DMS114 treated with DMSO at 0.1 percent for 48 hours (cell line): Measurements from ENCODE around the gene PRKAG2.
"Not testable (repeated sequence)": the region's sequence is repeated elsewhere in the genome, so short reads cannot be mapped to it uniquely, and the experiment has no call there.

Experiments used
- DNase-seq: peaks from one replicate; lab custom pipeline; 2025; ENCODE audit not compliant: unreplicated experiment; lab: John Stamatoyannopoulos, UW

PRKAG2 gene

DNA sequence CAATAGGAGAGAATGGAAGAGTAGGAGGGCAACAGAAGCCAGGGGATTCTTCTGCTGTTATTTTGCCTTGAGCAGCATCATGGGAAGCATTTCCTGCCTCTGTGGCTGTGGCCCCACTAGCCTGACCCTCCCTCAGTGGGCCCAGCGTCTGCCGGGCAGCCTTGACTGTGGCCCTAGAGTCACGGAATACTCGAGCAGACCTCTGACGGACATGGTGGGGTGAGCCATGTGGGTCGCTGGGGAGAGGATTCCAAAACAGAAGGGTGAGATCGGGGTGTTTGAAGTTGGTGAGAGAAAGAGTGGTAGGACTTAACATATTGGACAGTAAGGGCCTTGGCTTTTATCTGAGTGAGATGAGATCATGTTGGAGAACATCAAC, 8.3 kb upstream of the PRKAG2 start:
- DNase-seq, result no peak

DNA sequence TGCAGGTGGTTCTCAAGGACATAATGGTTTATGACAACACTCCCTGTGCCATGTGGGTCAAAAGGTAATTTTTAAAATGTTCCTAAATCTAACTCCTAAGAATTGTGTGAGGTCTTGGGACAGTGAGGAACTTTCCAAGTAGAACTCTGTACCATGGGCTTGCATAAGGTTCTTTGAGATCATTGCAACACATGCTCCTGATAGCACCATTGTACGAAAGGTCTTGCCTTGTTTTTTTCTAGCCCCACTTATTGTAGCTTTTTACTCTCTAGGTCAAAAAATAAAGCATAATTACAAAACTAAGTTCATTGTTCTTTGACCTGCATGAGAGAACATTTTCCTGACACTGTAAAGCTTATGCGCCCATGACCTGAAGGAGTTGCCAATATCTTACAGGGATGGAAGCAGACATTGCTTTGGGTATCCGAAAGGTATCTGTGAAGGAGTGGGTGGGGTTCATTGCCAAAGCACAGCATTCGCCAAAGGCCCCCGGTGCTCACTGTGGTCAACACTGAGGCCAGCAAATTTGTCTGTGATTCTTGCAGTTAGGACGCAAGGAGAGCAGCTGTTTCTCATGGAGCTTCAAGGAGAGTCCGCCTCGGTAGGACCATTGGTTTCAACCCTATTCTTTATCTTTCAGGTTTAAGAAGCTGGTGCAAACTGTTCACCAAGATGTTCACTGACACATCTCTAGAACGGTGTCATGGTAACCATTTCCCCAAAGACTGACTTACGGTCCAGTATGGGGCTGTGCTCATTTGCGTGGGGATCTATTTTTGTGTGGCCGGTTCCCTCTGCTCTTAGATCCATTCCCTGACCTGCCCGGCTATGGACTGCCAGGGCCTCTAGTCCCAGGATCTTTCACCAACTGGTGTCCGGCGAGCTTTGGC, 7.6 kb upstream of the PRKAG2 start:
- DNase-seq, result no peak

DNA sequence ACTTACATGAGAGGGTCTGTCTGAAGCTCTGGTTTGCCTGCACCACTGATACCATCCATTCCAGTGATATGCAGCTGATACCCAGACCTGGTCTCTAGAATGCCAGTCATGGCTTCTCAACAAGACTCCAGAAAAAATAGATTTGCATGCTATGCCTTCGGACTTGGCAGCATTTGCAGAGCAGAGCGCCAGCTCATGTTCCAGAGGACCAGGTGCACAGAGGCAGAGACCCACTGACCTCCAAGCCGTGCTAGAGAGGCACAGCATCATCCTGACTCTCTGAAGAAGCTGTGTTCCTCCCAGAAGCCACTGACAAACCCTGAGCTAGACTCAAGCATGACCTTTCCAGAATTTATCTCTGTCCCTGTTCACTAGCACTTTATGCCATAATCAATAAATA, 6.9 kb upstream of the PRKAG2 start:
- DNase-seq, result no peak

DNA sequence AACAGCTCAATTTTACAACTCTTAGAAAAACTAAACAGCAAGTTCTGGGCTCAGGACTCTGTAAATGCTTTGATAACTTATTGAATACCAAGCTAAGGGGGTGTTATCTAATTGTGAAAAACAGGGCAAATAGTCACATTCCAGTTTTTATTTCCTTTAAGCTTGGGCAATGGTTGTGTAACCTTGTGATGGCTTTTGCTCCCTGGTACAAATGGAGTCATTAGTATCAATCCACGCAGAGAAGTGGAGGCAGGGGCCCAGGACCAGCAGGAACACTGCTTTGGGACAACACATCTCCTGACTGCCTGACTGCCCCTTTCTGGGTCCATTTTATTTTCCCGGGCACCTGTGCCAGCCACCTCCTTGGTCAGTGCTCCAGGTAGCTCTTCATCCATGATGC, 5.8 kb upstream of the PRKAG2 start:
- no peak for DNase-seq

DNA sequence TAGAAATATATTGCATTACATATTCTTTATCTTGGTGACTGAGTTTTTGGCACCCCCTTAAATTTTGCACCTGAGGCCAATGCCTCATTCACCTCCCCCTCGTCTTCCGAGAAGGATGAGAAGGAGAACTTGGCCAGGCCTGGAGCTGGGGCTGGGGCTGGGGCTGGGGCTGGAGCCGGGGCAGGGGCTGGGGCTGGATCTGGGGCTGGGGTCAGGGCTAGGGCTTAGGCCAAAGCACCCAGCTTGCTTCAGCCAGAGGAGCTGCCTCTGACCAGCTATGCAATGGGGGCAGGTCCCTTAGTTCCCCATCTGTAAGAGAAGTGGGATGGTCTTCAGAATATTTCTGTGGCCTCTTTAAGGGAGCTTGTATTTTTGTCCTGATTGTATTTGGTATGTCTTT, 3.8 kb upstream of the PRKAG2 start:
- DNase-seq, result no peak

DNA sequence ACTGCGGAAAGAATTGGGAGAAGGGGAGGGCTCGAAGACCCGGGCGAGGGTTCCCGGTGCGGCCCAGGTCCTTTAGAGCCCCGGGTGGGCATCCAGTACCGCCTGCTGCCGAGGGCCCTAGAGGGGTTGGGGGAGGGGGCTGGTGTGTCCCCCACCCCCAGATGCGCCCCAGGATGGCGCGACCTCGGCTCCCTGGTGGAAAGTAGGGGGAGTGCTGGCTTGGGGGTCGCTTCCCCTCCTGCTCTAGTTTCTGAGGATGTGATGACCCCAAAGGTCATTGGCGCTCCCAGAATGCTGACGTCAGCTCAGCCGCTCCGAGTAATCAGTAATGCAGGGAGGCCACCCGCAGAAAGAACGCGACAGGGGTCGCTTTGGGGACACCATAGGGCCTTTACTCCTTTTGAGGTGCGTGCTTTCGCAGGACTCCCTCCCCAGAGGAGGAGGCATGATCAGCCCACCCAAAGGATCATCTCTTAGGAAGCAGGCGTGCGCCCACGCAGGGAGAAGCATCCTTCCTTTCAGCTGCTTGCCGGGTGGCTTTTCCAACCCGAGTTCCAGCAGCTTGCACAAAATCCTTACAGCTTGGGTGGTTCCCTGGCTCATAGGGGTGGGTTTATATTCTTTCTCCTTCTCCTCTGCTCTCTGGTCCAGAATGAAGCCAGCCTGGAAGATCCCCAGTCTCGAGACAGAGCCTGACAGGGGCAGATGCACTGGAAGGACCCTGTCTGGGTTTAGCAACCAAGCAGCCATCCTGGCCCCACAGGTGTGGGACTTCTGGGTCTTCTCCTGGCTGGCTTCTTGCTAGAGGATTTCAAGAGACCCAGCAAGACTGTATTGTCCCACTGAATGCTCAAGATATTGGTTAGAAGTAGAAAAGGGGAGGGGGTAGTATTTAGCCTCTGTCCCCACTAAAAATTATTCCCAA, 1.3 kb upstream of the PRKAG2 start:
- no peak for DNase-seq

DNA sequence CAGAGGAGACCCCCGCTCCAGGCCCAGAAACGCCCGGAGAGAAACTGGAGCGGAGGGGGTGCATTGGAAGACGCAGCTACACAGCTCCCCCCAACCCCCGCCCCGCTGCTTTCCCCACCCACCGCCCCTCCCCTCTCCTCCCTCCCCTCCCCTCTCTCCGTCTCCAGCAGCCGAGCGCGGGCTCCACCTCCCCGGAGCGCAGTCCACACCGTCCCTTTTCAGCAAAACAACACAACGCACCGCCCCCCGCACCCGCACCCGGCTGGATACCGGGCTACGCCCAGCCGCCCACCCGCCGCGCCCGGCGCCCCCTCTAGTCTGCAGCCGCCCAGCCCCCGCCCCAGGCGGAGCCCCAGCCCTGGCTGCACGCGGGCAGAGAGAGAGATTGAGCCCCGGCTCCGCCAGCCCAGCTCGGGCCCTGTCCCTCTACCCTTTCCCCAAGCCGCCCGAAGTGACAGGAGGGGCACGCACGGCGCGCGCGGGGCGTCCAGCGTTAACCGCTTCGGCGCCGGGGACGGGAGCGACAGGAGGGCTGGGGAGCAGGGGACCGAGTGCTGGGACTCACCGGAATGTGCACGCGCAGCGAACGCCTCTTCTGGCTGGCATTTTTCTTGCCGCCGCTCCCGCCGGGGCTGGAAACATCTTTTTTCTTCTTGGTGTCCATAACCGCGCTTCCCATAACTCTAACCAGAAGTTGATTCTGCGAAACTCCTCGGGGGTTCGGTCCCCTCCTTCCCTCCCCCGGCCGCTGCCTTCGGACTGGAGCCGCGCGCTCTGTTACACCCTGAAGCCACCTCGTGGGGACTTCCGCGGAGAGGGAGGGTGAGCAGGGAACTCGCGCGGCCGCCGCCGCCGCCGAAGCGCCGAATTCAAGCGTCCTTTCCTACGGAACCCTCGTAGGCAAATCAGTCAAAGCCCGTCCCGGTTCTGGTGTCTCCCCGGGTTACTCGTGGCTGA, 695 bp downstream of the PRKAG2 start:
- DNase-seq, result peak; percentile 48

DNA sequence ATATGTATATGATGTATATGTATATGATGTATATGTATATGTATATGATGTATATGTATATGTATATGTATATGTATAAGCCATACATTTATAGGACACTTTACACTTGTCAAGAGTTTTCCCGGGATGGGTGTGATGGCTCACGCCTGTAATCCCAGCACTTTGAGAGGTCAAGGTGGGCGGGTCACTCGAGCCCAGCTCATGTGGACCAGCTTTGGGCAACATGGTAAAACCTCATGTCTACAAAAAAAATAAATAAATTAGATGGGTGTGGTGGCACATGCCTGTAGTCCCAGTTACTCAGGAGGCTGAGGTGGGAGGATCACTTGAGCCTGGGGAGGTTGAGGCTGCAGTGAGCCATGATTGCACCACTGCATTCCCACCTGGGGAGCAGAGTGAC, 2.4 kb downstream of the PRKAG2 start:
- not testable (repeated sequence) for DNase-seq

DNA sequence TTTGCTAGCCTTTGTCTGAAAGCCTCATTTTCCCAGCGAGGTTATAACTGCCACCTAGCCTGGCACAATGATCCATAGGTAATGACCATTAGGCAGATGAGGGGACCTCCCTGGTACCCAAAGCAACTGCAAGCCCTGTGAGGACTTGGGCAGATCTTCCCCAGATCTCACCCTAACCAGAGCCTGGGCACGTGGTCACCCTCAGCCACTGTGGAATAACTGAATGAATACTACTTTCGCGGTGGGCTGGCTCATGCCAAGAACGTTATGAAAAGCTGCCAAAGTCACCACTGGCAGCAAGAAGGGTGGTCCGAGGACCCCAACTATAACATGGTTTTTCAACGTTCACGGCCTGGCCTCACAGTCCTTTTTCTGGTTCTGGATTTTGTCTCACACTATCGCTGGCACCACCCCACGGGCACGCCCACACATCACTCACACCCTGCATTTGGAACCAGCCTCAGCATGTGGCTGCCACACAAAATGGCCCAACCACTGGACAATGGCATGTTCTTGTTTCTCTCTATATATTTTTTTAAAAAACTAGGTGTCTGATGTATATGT, 3.4 kb downstream of the PRKAG2 start:
- DNase-seq, result no peak

DNA sequence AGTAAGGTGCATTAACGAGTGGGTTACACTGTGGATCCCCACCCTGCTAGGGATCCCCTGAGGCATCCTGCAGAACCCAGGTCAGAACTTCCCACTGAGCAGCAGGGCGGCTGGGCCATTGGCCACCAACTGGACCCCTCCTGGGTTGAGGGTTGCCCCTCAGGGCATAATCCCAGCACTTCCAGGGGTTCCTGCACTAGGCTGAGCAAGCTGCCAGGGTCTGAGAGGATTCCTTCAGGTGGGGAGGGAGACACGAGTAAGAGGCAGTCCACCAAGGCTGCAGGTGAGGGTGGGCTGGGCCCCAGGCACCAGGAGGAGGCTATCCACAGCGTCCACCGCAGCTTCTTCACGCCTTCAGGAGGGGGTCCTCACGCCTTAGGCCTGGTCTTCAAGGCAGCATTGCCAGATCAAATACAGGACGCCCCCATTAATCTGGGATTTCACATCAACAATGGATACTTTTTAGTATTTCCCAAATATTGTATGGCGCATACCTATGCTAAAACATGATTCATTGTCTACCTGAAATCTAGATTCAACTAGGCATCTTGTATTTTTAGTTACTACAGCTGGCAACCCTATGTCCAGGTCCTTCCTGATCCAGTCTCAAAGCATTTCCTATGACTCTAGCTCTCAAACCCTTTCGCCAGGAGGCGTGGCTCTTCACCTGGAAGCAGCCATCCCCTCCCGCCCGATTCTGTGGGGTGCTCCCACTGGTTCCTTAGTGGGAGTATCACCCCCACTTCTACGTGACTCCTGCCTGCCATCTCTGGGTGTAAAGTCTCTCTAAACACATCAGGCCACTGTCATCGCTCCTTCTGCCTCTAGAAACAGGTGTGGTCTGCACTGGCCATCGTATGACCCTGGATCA, 4.1 kb downstream of the PRKAG2 start:
- no peak for DNase-seq

DNA sequence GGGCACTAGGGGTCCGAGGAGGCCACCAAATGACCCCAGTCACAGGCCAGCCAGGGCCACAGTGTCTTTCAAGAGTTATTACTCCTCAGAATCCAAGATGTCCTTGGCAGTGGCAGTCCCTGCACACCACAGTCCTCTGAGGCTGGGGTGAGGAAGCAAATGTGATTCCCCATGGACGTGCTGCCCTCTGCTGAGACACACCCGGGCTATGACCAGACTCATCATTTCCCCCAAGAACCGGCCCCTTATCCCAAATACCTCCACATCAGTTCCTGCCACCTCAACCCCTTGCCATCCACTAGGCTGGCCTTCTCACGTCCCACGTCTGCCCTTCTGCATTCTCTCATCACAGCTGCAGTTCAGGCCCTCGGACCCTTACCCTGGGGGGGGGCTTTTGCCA, 5.0 kb downstream of the PRKAG2 start:
- no peak for DNase-seq

DNA sequence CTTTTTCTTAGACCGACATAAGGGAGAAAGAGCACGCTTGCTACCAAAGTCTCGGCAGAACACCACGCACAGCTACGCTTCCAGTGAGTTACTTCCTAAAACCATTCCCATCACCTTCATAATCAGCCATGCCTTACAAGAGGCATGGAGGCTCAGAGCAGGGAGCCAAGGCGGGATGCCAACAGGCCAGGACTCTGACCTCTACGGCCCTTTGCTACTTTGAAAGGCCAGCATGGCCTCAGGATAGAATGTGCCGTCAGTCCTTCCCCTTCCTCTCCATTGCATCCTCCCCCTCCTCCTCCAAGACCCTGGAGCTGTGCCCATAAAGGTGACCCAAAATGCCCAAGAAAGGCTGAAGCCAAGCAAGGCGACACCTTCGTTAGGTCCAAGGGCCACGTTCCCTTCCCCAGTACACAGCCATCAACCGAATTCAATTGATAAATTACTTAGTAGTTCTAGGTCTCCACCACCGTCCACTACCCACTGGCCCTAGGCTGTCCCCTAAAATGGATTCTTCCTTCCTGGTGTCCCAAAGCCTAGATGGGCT, 5.7 kb downstream of the PRKAG2 start:
- DNase-seq, result no peak

DNA sequence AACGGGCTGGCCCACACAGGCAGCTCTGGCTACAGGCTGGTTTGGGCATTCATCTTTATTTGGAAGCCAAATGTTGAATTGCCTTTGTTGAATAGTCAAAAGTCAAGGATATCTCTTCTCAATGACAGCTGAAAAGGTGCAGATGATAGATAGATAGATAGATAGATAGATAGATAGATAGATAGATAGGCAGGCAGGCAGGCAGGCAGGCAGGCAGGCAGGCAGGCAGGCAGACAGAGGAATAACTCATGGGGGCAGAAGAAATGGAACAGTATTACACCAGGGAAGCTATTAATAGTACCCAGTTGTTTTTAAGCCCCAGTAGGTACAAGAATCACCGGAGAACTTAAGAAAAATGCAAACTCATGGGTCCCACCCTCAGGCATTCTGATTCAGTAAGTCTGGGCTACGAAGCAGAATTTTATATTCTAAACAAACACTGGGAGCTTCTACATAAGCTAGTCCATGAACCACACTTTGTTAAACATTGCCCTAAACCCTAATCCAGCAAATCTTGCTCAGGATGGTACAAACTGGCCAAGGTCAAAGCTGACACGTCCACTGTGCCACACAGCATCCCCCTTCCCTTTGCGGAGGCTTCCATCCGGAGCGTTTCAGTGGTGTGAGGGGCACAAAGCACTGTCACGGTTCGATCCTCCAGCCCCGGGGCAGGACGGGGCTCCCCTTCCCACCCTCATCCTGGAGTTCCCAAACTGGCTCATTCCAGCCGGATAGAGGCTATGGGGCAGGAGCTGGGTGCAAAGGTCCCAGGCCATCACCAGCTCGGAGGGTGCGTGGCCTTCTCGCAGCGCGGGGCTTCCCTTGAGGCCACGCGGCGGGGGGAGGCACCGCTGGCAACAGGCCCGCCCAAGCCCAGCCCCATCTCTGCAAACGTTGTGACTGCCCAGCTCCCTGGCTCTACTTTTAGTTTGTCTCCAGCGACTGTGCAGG, 6.7 kb downstream of the PRKAG2 start:
- no peak for DNase-seq

DNA sequence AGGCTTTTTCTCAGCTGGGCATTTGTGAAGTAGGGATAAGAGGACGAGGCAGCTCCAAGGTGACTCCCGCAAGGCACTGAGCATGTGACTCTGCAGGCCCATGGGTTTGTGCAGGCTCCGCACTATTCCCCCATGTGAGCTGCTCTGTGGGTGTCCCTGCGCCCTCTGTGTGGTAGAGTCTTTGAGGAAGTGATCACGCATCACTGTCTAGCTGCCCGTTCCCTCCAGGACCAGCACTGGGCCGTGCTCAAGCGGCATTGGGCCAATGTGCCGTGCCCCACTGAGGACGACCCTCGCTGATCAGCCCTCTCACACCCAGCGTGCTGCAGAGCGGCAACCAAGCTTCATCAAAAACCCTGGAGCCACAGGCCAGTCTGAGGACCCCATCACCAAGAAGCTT, 7.5 kb downstream of the PRKAG2 start:
- no peak for DNase-seq

DNA sequence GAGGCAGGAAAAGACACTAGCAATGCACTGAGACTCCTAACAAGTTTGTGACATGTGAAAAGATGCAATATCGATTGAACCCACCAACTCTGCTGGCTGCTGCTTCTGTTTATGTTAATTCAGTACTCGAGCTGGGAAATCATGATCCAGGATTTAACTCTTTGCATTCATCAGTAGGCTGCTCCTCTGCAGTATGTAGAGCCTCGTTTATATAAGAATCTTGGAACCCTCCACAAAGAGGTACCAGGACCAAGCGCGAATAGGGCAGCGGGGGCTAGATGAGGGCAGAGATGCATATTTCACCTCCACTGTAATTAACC, 7.8 kb downstream of the PRKAG2 start:
- no peak for DNase-seq

DNA sequence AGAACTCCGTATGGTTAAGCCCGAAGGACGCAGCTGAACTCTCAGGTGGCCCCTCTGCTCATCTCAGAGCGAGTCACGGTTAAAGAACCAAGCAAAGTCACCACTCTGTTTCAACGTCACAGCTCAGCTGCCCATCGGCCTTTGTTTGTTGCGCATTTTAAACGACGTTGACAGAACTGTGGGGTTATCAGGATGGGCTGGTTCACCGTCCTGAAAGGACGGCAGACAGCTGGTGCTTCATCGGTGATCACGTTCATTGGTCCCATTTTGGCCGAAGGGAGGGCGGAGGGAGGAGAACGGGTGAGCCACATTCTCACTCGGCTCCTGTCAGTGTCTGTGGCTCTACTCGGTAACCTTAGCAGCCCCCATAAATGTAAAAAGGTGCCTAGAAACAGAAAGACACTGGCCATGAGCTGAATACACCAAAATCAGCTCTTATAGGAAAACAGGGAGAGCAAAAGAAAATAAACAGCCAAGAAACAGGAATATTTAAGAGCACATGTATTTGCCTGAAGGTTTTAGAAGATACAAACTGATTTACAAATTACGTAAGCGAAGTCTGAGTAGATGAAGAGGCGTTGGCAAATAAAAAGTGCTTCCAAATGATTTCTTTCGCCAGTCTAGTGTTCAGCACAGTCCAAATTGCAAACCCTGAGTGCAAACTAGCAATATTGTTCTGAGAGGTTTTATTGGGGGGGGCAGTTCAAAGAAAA, 8.4 kb downstream of the PRKAG2 start:
- no peak for DNase-seq

DNA sequence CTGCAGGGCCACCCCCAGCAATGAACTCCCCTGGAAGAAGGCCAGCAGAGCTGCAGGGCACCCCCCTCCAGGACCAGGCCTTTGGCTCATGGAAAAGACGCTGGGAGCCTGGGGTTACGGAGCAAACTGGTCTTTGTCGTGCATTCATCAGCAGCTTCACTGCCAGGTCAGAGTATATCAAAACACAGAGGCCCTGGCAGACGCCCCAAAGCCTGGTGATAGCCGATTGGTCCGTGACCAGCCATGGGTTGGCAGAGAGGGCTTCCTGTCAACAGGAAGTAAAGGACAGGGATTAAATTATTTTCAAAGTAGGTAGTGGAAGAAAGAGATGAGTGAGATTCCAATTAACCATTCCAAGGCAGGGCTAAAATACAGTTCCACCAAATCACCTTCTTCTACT, 9.0 kb downstream of the PRKAG2 start:
- DNase-seq, result no peak
